Testis (tissue), 3 donors: ENCODE measurements around the gene BTNL2. TPM values are rescaled to one million over a fixed set of nuclear protein-coding genes. Genes with fewer than 3 reads are reported as not detected.
A peak's percentile ranks its signal among the peaks of the same experiment; 100 is the strongest.

Experiments
- DNase-seq: peaks from one replicate; pipeline ENCODE4 v3.0.0-alpha.2; 2019
- H3K27ac ChIP-seq, 2 donors: fragments of 200-600 bp; sonication (generic); one replicate each; pipeline ENCODE4 v1.5.1; 2019
- H3K27me3 ChIP-seq: fragments of 200-600 bp; sonication (generic); one replicate; pipeline ENCODE4 v1.5.1; 2019
- H3K36me3 ChIP-seq: fragments of 200-600 bp; sonication (generic); one replicate; pipeline ENCODE4 v1.5.1; 2017; ENCODE audit warnings: low read depth; ENCODE audit errors: missing control alignments
- H3K4me1 ChIP-seq: fragments of 200-600 bp; sonication (generic); one replicate; pipeline ENCODE4 v1.5.1; 2019
- H3K4me3 ChIP-seq, 2 donors: fragments of 200-600 bp; sonication (generic); one replicate each; pipeline ENCODE4 v1.5.1; 2017 to 2019
- H3K9me3 ChIP-seq: fragments of 200-600 bp; sonication (generic); one replicate; pipeline ENCODE4 v1.5.1; 2017
- CTCF ChIP-seq, 3 experiments: fragments of 450-650 bp in 2 of 3; fragments of 200-600 bp in 1 of 3; sonication (generic) in 1 of 3; IDR thresholded peaks; one replicate each; pipeline ENCODE4 v1.5.1; 2016 to 2019; ENCODE audit warnings: antibody characterized with exemption in 3 of 3, mild to moderate bottlenecking in 2 of 3, moderate library complexity in 1 of 3
- POLR2A ChIP-seq: fragments of 450-650 bp; IDR thresholded peaks from one replicate; pipeline ENCODE4 v1.6.1; 2017; ENCODE audit warnings: antibody characterized with exemption, mild to moderate bottlenecking, moderate library complexity
- WGBS, 2 donors: methylation state at CpG; one replicate each; pipeline ENCODE4 v1.1.5; 2018; 5-methylcytosine and 5-hydroxymethylcytosine counted together
- intact Hi-C: fragments of 100-400 bp; cut with DNase I; formaldehyde crosslinking; loops from one replicate; pipeline ENCODE4 v1.15.1; 2023; ENCODE audit warnings: low total_unique reads
- polyA plus RNA-seq: library from polyadenylated mRNA; stranded (reverse); fragments of 350-450 nt; fragmentation: Illumina TruSeq; extraction: RNeasy Lipid Tissue Mini Kit (QIAGEN cat#74804); gene quantifications from one replicate; pipeline ENCODE4 v1.2.3, GENCODE V29; 2014; ENCODE audit warnings: low read depth, low replicate concordance; ENCODE audit not compliant: insufficient read depth
- total RNA-seq, 2 donors: library from RNA; depleted of rRNA; stranded (reverse); fragments of >200 nt; gene quantifications; one replicate each; pipeline ENCODE4 v1.2.3, GENCODE V29; 2016

BTNL2 gene
- total and polyA plus RNA-seq, 3 donors from 2014 or later: 0.74 TPM; not detected in 2

GRCh38 chr6:32442977-32443552 is 36.1 kb upstream of the BTNL2 start:
- TF ChIP-seq POLR2A (no peak), CTCF (IDR thresholded peaks at IDR 0.05) (no peak)
- Histone ChIP-seq H3K27ac (no peak overlapping the region), H3K36me3 (no peaks in the 10 kb centered on the region), H3K4me1 (no peaks in the 10 kb centered on the region), H3K27me3 (no peaks in the 10 kb centered on the region), H3K4me3 (no peak overlapping the region), H3K9me3 (no peaks in the 10 kb centered on the region)
- intact Hi-C loops: no loop called here
- 79 to 80% methylated on average over 8 of the region's 8 CpGs for WGBS, 2 donors
- no peak for DNase-seq

- no peak overlapping the region for H3K27ac ChIP-seq
- H3K27me3 ChIP-seq: no peaks in the 10 kb centered on the region
- no peak for DNase-seq
- H3K36me3 ChIP-seq: no peaks in the 10 kb centered on the region
- no peaks in the 10 kb centered on the region for H3K4me1 ChIP-seq
- WGBS, 2 donors: 77 to 88% methylated on average over 7 of the region's 7 CpGs
- H3K4me3 ChIP-seq: no peak overlapping the region
- TF ChIP-seq CTCF (IDR thresholded peaks at IDR 0.05) (no peak), POLR2A (no peak)
- H3K9me3 ChIP-seq: no peaks in the 10 kb centered on the region
- intact Hi-C loops: no loop called here
Observed at GRCh38 chr6:32442243-32442667, 35.3 kb upstream of the BTNL2 start.

GRCh38 chr6:32439602-32440214 is 32.7 kb upstream of the BTNL2 start, which contains the start of gene HLA-DRA:
Gene HLA-DRA, plus strand, starts transcription at chr6:32439887. Its CDS starts 64 bp downstream, at chr6:32439951.
- DNase-seq: no peak
- no peaks in the 10 kb centered on the region for H3K4me1 ChIP-seq
- H3K27me3 ChIP-seq: no peaks in the 10 kb centered on the region
- no peaks in the 10 kb centered on the region for H3K36me3 ChIP-seq
- H3K9me3 ChIP-seq: no peaks in the 10 kb centered on the region
- H3K4me3 ChIP-seq: peak within 1 kb of the TSS in 1 of 2 donors; percentile 22
- intact Hi-C loops: no loop called here
- H3K27ac ChIP-seq: peak within 1 kb of the TSS; percentile 11 to 62
- WGBS, 2 donors: 19 to 29% methylated on average over 9 of the region's 9 CpGs
- TF ChIP-seq POLR2A (no peak), CTCF (IDR thresholded peaks at IDR 0.05) (no peak)

- TF ChIP-seq CTCF (IDR thresholded peaks at IDR 0.05): no peak
- no peak for TF ChIP-seq POLR2A
Observed at GRCh38 chr6:32439139-32439538, 32.2 kb upstream of the BTNL2 start.

More at GRCh38 chr6:32439139-32439538, 32.2 kb upstream of the BTNL2 start:
- H3K36me3 ChIP-seq: no peaks in the 10 kb centered on the region
- no peak overlapping the region for H3K4me3 ChIP-seq
- H3K9me3 ChIP-seq: no peaks in the 10 kb centered on the region
- intact Hi-C loops: no loop called here
- DNase-seq: no peak
- H3K4me1 ChIP-seq: no peaks in the 10 kb centered on the region
- WGBS, 2 donors: 41 to 66% methylated on average over 1 of the region's 1 CpG
- peak overlapping the region in 1 of 2 donors; percentile 25 for H3K27ac ChIP-seq
- no peaks in the 10 kb centered on the region for H3K27me3 ChIP-seq
